Measurements from ENCODE around the gene RECQL.

GRCh38 chr12:21434699-21435098 lies 66.7 kb downstream of the RECQL start:
- TF ChIP-seq ZNF8 (CRISPR knock-in tag; IDR thresholded peaks at IDR 0.05) (no peak), TSHZ2 (CRISPR knock-in tag; IDR thresholded peaks at IDR 0.05) (no peak), POU6F1 (CRISPR knock-in tag; IDR thresholded peaks at IDR 0.05; ENCODE audit: borderline replicate concordance, low read depth) (no peak), RARB (CRISPR knock-in tag; IDR thresholded peaks at IDR 0.05) (no peak), ZFP3 (CRISPR knock-in tag; IDR thresholded peaks at IDR 0.05) (no peak), CREB5 (CRISPR knock-in tag; IDR thresholded peaks at IDR 0.05; ENCODE audit: low read depth) (no peak), PATZ1 (CRISPR knock-in tag; IDR thresholded peaks at IDR 0.05; ENCODE audit: borderline replicate concordance) (no peak), ISL1 (CRISPR knock-in tag; IDR thresholded peaks at IDR 0.05) (no peak)
